ENCODE measurements around the gene FOXP2.
"Not testable (repeated sequence)": the region's sequence is repeated elsewhere in the genome, so short reads cannot be mapped to it uniquely, and the experiment has no call there.

FOXP2 gene

GRCh38 chr7:114422507-114423501, 8.2 kb downstream of the FOXP2 start:
- DNase-seq (ENCODE audit: low read depth in 2 of 2) = no peak

GRCh38 chr7:114426382-114426781, 11.8 kb downstream of the FOXP2 start:
- DNase-seq (ENCODE audit: low read depth in 2 of 2) = no peak

- DNase-seq (ENCODE audit: low read depth in 2 of 2) = no peak
These were observed 12.2 kb downstream of the FOXP2 start for GRCh38 chr7:114426824-114427223.

GRCh38 chr7:114428211-114428610, 13.6 kb downstream of the FOXP2 start:
- no peak for DNase-seq (ENCODE audit: low read depth in 2 of 2)

- DNase-seq (ENCODE audit: low read depth in 2 of 2) = no peak
These were observed 16.6 kb downstream of the FOXP2 start for GRCh38 chr7:114431189-114431588.

GRCh38 chr7:114432061-114432460, 17.4 kb downstream of the FOXP2 start:
- DNase-seq (ENCODE audit: low read depth in 2 of 2) = no peak

- DNase-seq (ENCODE audit: low read depth in 2 of 2) = no peak
These were observed 18.1 kb downstream of the FOXP2 start for GRCh38 chr7:114432703-114433102.

GRCh38 chr7:114439581-114439980, 25.0 kb downstream of the FOXP2 start:
- no peak for DNase-seq (ENCODE audit: low read depth in 2 of 2)

GRCh38 chr7:114440927-114441326, 26.3 kb downstream of the FOXP2 start:
- DNase-seq (ENCODE audit: low read depth in 2 of 2) = not testable (repeated sequence)

- DNase-seq (ENCODE audit: low read depth in 2 of 2) = no peak
These were observed 29.6 kb downstream of the FOXP2 start for GRCh38 chr7:114444196-114444595.

GRCh38 chr7:114450431-114450830, 35.8 kb downstream of the FOXP2 start:
- no peak for DNase-seq (ENCODE audit: low read depth in 2 of 2)

GRCh38 chr7:114459574-114459973, 45.0 kb downstream of the FOXP2 start:
- DNase-seq (ENCODE audit: low read depth in 2 of 2) = no peak

GRCh38 chr7:114460021-114460420, 45.4 kb downstream of the FOXP2 start:
- no peak for DNase-seq (ENCODE audit: low read depth in 2 of 2)

- no peak for DNase-seq (ENCODE audit: low read depth in 2 of 2)
These were observed 52.3 kb downstream of the FOXP2 start for GRCh38 chr7:114466917-114467316.

- DNase-seq (ENCODE audit: low read depth in 2 of 2) = no peak
These were observed 54.2 kb downstream of the FOXP2 start for GRCh38 chr7:114468844-114469243.

GRCh38 chr7:114472896-114473512, 58.4 kb downstream of the FOXP2 start:
- DNase-seq (ENCODE audit: low read depth in 2 of 2) = no peak

- no peak for DNase-seq (ENCODE audit: low read depth in 2 of 2)
These were observed 63.8 kb downstream of the FOXP2 start for GRCh38 chr7:114478384-114478783.

- DNase-seq (ENCODE audit: low read depth in 2 of 2) = no peak
These were observed 67.4 kb downstream of the FOXP2 start for GRCh38 chr7:114481999-114482398.

GRCh38 chr7:114484226-114484625, 69.6 kb downstream of the FOXP2 start:
- DNase-seq (ENCODE audit: low read depth in 2 of 2) = no peak

- DNase-seq (ENCODE audit: low read depth in 2 of 2) = no peak
These were observed 72.6 kb downstream of the FOXP2 start for GRCh38 chr7:114487174-114487573.

- DNase-seq (ENCODE audit: low read depth in 2 of 2) = no peak
These were observed 74.1 kb downstream of the FOXP2 start for GRCh38 chr7:114488696-114489095.

- not testable (repeated sequence) for DNase-seq (ENCODE audit: low read depth in 2 of 2)
These were observed 82.9 kb downstream of the FOXP2 start for GRCh38 chr7:114497491-114497890.

Data from stimulated activated CD8-positive, alpha-beta memory T cell treated with anti-CD3 and anti-CD28 coated beads, Interleukin-15, amount 100 ng/mL, for 48 hours (primary cell).